ENCODE results near the gene CSPG5.

GRCh38 chr3:47580481-47580880 lies 1.8 kb upstream of the CSPG5 start:
- TF ChIP-seq, protein P1, sequence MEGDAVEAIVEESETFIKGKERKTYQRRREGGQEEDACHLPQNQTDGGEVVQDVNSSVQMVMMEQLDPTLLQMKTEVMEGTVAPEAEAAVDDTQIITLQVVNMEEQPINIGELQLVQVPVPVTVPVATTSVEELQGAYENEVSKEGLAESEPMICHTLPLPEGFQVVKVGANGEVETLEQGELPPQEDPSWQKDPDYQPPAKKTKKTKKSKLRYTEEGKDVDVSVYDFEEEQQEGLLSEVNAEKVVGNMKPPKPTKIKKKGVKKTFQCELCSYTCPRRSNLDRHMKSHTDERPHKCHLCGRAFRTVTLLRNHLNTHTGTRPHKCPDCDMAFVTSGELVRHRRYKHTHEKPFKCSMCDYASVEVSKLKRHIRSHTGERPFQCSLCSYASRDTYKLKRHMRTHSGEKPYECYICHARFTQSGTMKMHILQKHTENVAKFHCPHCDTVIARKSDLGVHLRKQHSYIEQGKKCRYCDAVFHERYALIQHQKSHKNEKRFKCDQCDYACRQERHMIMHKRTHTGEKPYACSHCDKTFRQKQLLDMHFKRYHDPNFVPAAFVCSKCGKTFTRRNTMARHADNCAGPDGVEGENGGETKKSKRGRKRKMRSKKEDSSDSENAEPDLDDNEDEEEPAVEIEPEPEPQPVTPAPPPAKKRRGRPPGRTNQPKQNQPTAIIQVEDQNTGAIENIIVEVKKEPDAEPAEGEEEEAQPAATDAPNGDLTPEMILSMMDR (IDR thresholded peaks at IDR 0.05): no peak
- TF ChIP-seq POLR2A (IDR thresholded peaks at IDR 0.05): no peak

All from uterus (tissue), 2 donors.